ENCODE data around the gene SPAG16. TPM values are rescaled to one million over a fixed set of nuclear protein-coding genes. Genes with fewer than 3 reads are reported as not detected.

Gene SPAG16
- total and polyA plus RNA-seq, 2 of the 13 experiments (the other 11 are each of a cell fraction or from before 2014, with no cell fraction given): 9.6 to 26.5 TPM

- no peak for TF ChIP-seq ZNF639 (CRISPR knock-in tag; conservative IDR thresholded peaks at IDR 0.05)
- TF ChIP-seq ZNF614 (CRISPR knock-in tag; IDR thresholded peaks at IDR 0.05; ENCODE audit: borderline replicate concordance): no peak
- no peak for TF ChIP-seq ZNF660 (CRISPR knock-in tag; IDR thresholded peaks at IDR 0.05; ENCODE audit: borderline replicate concordance, low read depth)
- no peak for TF ChIP-seq ZNF839 (CRISPR knock-in tag; IDR thresholded peaks at IDR 0.05; ENCODE audit: borderline replicate concordance)
- no peak for TF ChIP-seq ZFY (CRISPR knock-in tag; IDR thresholded peaks at IDR 0.05)
- no peak for TF ChIP-seq ARID4A (CRISPR knock-in tag; IDR thresholded peaks at IDR 0.05; ENCODE audit: borderline replicate concordance)
- TF ChIP-seq ZNF883 (CRISPR knock-in tag; IDR thresholded peaks at IDR 0.05; ENCODE audit: not compliant biosample characterization): no peak
- no peak for TF ChIP-seq ZNF101 (CRISPR knock-in tag; IDR thresholded peaks at IDR 0.05; ENCODE audit: borderline replicate concordance, low read depth)
- TF ChIP-seq SNAPC2 (CRISPR knock-in tag; IDR thresholded peaks at IDR 0.05): no peak
- no peak for TF ChIP-seq EHMT2 (IDR thresholded peaks at IDR 0.05; ENCODE audit: borderline replicate concordance, low read depth, low read length)
These were observed 48.5 kb upstream of the SPAG16 start (continued) for GRCh38 chr2:213235741-213236140.
